ENCODE measurements around the gene OR4B1. TPM values are rescaled to one million over a fixed set of nuclear protein-coding genes. Genes with fewer than 3 reads are reported as not detected.
"Not testable (repeated sequence)": the region's sequence is repeated elsewhere in the genome, so short reads cannot be mapped to it uniquely, and the experiment has no call there.

The OR4B1 gene
- polyA plus RNA-seq, 1 experiment: not detected

DNA sequence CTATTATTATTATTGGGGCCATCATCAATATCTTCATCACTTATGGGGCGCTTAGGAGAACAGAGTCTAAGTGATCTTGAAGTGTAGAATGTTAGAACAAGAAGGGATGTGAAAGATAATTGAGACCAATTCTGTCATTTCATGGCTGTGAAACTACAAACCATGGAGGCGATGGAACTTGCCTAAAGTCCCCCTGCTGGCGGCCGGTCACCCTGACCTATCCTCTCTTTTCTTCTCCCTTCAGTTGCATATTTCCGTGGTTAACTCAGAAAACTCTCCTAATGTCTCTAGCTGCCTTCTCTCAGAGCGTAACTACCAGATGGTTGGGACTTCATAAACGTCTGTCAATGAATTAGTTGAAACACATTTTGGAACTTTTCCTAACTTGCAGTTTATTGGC is 6.6 kb upstream of the OR4B1 start:
- ChIA-PET CTCF (interaction anchor here (1.2 kb wide), 1 partner anchor 38 kb away, joined by 3 read pairs; no protein-coding TSS in a partner anchor), POLR2A (no interaction called here)
- no peaks in the 10 kb centered on the region for H3K27me3 ChIP-seq (ENCODE audit: control insufficient read depth, insufficient read depth, low read length)
- TF ChIP-seq, protein P1, sequence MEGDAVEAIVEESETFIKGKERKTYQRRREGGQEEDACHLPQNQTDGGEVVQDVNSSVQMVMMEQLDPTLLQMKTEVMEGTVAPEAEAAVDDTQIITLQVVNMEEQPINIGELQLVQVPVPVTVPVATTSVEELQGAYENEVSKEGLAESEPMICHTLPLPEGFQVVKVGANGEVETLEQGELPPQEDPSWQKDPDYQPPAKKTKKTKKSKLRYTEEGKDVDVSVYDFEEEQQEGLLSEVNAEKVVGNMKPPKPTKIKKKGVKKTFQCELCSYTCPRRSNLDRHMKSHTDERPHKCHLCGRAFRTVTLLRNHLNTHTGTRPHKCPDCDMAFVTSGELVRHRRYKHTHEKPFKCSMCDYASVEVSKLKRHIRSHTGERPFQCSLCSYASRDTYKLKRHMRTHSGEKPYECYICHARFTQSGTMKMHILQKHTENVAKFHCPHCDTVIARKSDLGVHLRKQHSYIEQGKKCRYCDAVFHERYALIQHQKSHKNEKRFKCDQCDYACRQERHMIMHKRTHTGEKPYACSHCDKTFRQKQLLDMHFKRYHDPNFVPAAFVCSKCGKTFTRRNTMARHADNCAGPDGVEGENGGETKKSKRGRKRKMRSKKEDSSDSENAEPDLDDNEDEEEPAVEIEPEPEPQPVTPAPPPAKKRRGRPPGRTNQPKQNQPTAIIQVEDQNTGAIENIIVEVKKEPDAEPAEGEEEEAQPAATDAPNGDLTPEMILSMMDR (IDR thresholded peaks at IDR 0.05; ENCODE audit: low read depth, low read length): peak; percentile 24; the same call in 1 of the 2 replicates
- no peak for DNase-seq (ENCODE audit: low read depth, low spot score)
- H3K27ac ChIP-seq (ENCODE audit: low read depth, low read length): no peak overlapping the region
- no peak overlapping the region for H3K4me3 ChIP-seq (ENCODE audit: low read depth, low read length)
- no peaks in the 10 kb centered on the region for H3K9me3 ChIP-seq (ENCODE audit: control insufficient read depth, insufficient read depth, low read length)

DNA sequence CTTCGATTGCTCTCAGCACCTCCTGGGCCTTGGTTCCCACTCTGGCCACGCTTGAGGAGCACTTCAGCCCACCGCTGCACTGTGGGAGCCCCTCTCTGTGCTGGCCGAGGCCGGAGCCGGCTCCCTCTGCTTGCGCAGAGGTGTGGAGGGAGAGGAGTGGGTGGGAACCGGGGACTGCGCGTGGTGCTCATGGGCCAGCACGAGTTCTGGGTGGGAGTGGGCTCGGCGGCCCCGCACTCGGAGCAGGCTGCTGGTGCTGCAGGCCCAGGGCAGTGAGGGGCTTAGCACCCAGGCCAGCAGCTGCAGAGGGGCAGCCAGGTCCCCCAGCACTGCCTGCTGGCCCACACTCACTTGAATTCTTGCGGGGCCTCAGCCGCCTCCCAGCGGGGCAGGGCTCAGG is 12.2 kb downstream of the OR4B1 start:
- Histone ChIP-seq H3K4me3 (ENCODE audit: low read depth, low read length) (no peak overlapping the region), H3K27ac (ENCODE audit: low read depth, low read length) (no peak overlapping the region), H3K27me3 (ENCODE audit: control insufficient read depth, insufficient read depth, low read length) (no peaks in the 10 kb centered on the region), H3K9me3 (ENCODE audit: control insufficient read depth, insufficient read depth, low read length) (peaks cover 8% of the 10 kb centered on the region; the same call in 1 of the 2 replicates)
- no peak for DNase-seq (ENCODE audit: low read depth, low spot score)
- TF ChIP-seq, protein P1 (IDR thresholded peaks at IDR 0.05; ENCODE audit: low read depth, low read length): no peak
- POLR2A ChIA-PET: no interaction called here
- CTCF ChIA-PET: no interaction called here

DNA sequence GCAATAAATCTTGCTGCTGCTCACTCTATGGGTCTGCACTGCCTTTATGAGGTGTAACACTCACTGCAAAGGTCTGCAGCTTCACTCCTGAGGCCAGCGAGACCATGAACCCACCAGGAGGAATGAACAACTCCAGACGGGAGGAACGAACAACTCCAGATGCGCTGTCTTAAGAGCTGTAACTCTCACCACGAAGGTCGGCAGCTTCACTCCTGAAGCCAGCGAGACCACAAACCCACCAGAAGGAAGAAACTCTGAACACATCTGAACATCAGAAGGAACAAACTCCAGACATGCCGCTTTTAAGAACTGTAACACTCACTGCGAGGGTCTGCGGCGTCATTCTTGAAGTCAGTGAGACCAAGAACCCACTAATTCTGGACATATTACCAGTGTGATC is 13.4 kb downstream of the OR4B1 start:
- H3K27ac ChIP-seq (ENCODE audit: low read depth, low read length); DNase-seq (ENCODE audit: low read depth, low spot score); H3K4me3 ChIP-seq (ENCODE audit: low read depth, low read length); H3K9me3 ChIP-seq (ENCODE audit: control insufficient read depth, insufficient read depth, low read length); POLR2A ChIA-PET; CTCF ChIA-PET; H3K27me3 ChIP-seq (ENCODE audit: control insufficient read depth, insufficient read depth, low read length): not testable (repeated sequence)

DNA sequence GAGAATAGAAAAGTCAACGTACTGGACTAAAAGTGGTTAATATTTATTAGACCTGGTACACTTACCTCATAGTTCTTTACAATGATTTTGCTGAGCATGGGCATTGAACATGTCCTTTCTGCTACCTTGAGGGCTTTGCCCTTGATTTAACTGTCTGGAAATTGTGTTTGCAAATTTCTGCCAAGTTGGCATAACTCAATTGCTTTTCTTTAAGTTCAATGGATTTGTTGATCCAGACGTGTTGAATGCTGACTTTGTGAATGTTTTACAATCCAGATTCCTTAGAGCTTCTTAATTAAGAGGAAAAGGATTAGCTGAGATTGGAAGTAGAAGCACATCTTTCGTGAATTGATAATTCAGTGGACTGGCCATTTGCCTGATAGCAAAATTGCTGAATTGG is 21.1 kb downstream of the OR4B1 start:
- Histone ChIP-seq H3K4me3 (ENCODE audit: low read depth, low read length) (no peak overlapping the region), H3K27ac (ENCODE audit: low read depth, low read length) (no peak overlapping the region), H3K9me3 (ENCODE audit: control insufficient read depth, insufficient read depth, low read length) (no peaks in the 10 kb centered on the region), H3K27me3 (ENCODE audit: control insufficient read depth, insufficient read depth, low read length) (no peaks in the 10 kb centered on the region)
- POLR2A ChIA-PET: no interaction called here
- TF ChIP-seq, protein P1 (IDR thresholded peaks at IDR 0.05; ENCODE audit: low read depth, low read length): no peak
- no peak for DNase-seq (ENCODE audit: low read depth, low spot score)
- CTCF ChIA-PET: no interaction called here

DNA sequence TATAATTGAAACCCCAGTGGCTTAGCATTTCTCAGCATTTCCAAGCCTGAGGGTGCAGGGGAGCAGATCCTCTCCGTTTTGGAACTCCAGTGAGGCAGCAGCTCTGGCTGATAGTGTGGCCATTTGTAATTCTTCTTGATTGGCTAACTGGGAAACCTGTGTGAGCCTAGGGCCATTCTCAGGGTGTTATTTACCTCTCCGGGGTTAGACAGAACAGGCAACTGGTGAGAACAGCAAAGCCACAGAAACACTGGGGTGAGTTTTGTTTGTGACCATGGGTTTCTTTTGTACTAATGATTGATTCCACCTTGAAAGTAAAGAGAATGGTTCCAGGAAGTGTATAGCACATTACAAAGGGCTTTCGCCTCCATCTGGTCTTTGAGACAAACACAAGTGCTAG is 25.9 kb downstream of the OR4B1 start:
- Histone ChIP-seq H3K27me3 (ENCODE audit: control insufficient read depth, insufficient read depth, low read length) (no peaks in the 10 kb centered on the region), H3K9me3 (ENCODE audit: control insufficient read depth, insufficient read depth, low read length) (no peaks in the 10 kb centered on the region), H3K4me3 (ENCODE audit: low read depth, low read length) (no peak overlapping the region), H3K27ac (ENCODE audit: low read depth, low read length) (no peak overlapping the region)
- ChIA-PET CTCF (no interaction called here), POLR2A (no interaction called here)
- DNase-seq (ENCODE audit: low read depth, low spot score): no peak
- TF ChIP-seq, protein P1 (IDR thresholded peaks at IDR 0.05; ENCODE audit: low read depth, low read length): no peak

DNA sequence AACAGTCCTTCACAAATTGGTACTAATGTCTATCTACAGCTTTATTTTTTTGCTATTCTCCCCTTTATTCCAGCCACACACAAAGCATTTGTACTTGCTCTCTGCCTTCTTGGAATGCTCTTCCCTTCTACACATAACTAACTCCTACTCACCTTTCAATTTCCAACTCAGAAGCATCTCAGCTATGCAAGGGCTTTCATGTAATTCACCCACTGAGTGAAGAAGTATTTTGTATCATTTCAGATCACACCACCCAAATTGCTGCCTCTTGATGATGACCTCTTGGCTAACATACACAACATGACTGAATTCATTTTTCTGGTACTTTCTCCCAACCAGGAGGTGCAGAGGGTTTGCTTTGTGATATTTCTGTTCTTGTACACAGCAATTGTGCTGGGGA is 28.2 kb downstream of the OR4B1 start, which contains the start of gene OR4X2:
TSS of gene OR4X2 (plus strand) at position 301 of the 400 bp plus-strand sequence. CDS start at position 301, 0 bp downstream.
- POLR2A ChIA-PET: no interaction called here
- no peak within 1 kb of the TSS for H3K27ac ChIP-seq (ENCODE audit: low read depth, low read length)
- TF ChIP-seq, protein P1 (IDR thresholded peaks at IDR 0.05; ENCODE audit: low read depth, low read length): no peak
- CTCF ChIA-PET: no interaction called here
- DNase-seq (ENCODE audit: low read depth, low spot score): no peak
- H3K27me3 ChIP-seq (ENCODE audit: control insufficient read depth, insufficient read depth, low read length): no peaks in the 10 kb centered on the region
- no peak within 1 kb of the TSS for H3K4me3 ChIP-seq (ENCODE audit: low read depth, low read length)
- H3K9me3 ChIP-seq (ENCODE audit: control insufficient read depth, insufficient read depth, low read length): no peaks in the 10 kb centered on the region

Data from AG04450 (cell line).